Activated B cell treated with CpG ODN at 0.5 μM for 24 hours (primary cell): ENCODE measurements around the gene ZNF319. TPM values are rescaled to one million over a fixed set of nuclear protein-coding genes. Genes with fewer than 3 reads are reported as not detected.

Experiments used
- ATAC-seq: fragments of 200-7000 bp; cut with Tn5 transposase; one replicate; pipeline ENCODE4 v1.10.0; 2021; ENCODE audit warnings: low read depth, mild to moderate bottlenecking, moderate library complexity
- CTCF ChIA-PET: fragments of 350-600 bp; sonication (Branson Sonifier 250); formaldehyde crosslinking; loops from one replicate; lab custom pipeline; 2021; ENCODE audit warnings: antibody characterized with exemption; lab: Charles Lee
- POLR2A ChIA-PET: fragments of 350-600 bp; sonication (Branson Sonifier 250); formaldehyde crosslinking; loops from one replicate; lab custom pipeline; 2021; ENCODE audit warnings: antibody characterized with exemption; lab: Charles Lee
- DNase-seq: peaks from one replicate; pipeline ENCODE4 v3.0.0; 2022
- H3K27ac Mint-ChIP-seq: one replicate; pipeline ENCODE4 v1.8.0; 2020; ENCODE audit warnings: mixed read lengths
- H3K27me3 Mint-ChIP-seq: one replicate; pipeline ENCODE4 v1.8.0; 2021; ENCODE audit warnings: mixed read lengths
- H3K36me3 Mint-ChIP-seq: one replicate; pipeline ENCODE4 v1.8.0; 2021; ENCODE audit warnings: low read depth, mixed read lengths
- H3K4me1 Mint-ChIP-seq: one replicate; pipeline ENCODE4 v1.8.0; 2021; ENCODE audit warnings: mixed read lengths
- H3K4me3 Mint-ChIP-seq: one replicate; pipeline ENCODE4 v1.8.0; 2020; ENCODE audit warnings: mild to moderate bottlenecking, mixed read lengths
- H3K9me3 Mint-ChIP-seq: one replicate; pipeline ENCODE4 v1.8.0; 2020; ENCODE audit warnings: mixed read lengths
- CTCF ChIP-seq: fragments of 200-600 bp; IDR thresholded peaks from one replicate; pipeline ENCODE4 v1.8.0; 2022; ENCODE audit warnings: antibody characterized with exemption, mild to moderate bottlenecking
- intact Hi-C: fragments of 100-400 bp; cut with micrococcal nuclease; formaldehyde crosslinking; loops from one replicate; pipeline ENCODE4 v1.15.1; 2024
- total RNA-seq: library from RNA; stranded (reverse); gene quantifications from 2 replicates; pipeline ENCODE4 v1.2.3, GENCODE V29; 2022

ZNF319 gene
- total RNA-seq, 1 donor from 2014 or later, result 10.6 TPM

GRCh38 chr16:58043571-58044155 lies 43.2 kb upstream of the ZNF319 start:
- H3K36me3 Mint-ChIP-seq, result no peaks in the 10 kb centered on the region
- ATAC-seq (no peak), DNase-seq (no peak)
- H3K9me3 Mint-ChIP-seq, result no peaks in the 10 kb centered on the region
- ChIA-PET CTCF (no interaction called here), POLR2A (no interaction called here)
- H3K4me3 Mint-ChIP-seq, result no peak overlapping the region
- no peaks in the 10 kb centered on the region for H3K4me1 Mint-ChIP-seq
- H3K27me3 Mint-ChIP-seq, result no peaks in the 10 kb centered on the region
- intact Hi-C loops, result no loop called here
- TF ChIP-seq CTCF, result no peak
- no peak overlapping the region for H3K27ac Mint-ChIP-seq

- CTCF ChIA-PET, result no interaction called here
Observed at GRCh38 chr16:58042886-58043515, 42.5 kb upstream of the ZNF319 start.

GRCh38 chr16:58042001-58042885 lies 41.8 kb upstream of the ZNF319 start:
- DNase-seq, result no peak
- POLR2A ChIA-PET, result no interaction called here
- no peak overlapping the region for H3K27ac Mint-ChIP-seq
- ATAC-seq, result no peak
- H3K4me1 Mint-ChIP-seq, result no peaks in the 10 kb centered on the region
- intact Hi-C loops, result no loop called here
- H3K9me3 Mint-ChIP-seq, result no peaks in the 10 kb centered on the region
- no peak for TF ChIP-seq CTCF
- CTCF ChIA-PET, result no interaction called here
- no peak overlapping the region for H3K4me3 Mint-ChIP-seq
- H3K36me3 Mint-ChIP-seq, result no peaks in the 10 kb centered on the region
- H3K27me3 Mint-ChIP-seq, result no peaks in the 10 kb centered on the region

More at GRCh38 chr16:58042886-58043515, 42.5 kb upstream of the ZNF319 start:
- ATAC-seq (no peak), DNase-seq (no peak)
- no peak for TF ChIP-seq CTCF
- Mint-ChIP-seq H3K36me3 (no peaks in the 10 kb centered on the region), H3K27ac (no peak overlapping the region), H3K4me3 (no peak overlapping the region), H3K4me1 (no peaks in the 10 kb centered on the region), H3K27me3 (no peaks in the 10 kb centered on the region), H3K9me3 (no peaks in the 10 kb centered on the region)
- POLR2A ChIA-PET, result no interaction called here
- intact Hi-C loops, result no loop called here

GRCh38 chr16:58041628-58041955 lies 41.1 kb upstream of the ZNF319 start:
- POLR2A ChIA-PET, result no interaction called here
- H3K36me3 Mint-ChIP-seq, result no peaks in the 10 kb centered on the region
- no peak for ATAC-seq
- H3K4me1 Mint-ChIP-seq, result no peaks in the 10 kb centered on the region
- no peak for TF ChIP-seq CTCF
- H3K27me3 Mint-ChIP-seq, result no peaks in the 10 kb centered on the region
- intact Hi-C loops, result no loop called here
- DNase-seq, result no peak
- H3K27ac Mint-ChIP-seq, result no peak overlapping the region
- H3K4me3 Mint-ChIP-seq, result no peak overlapping the region
- H3K9me3 Mint-ChIP-seq, result no peaks in the 10 kb centered on the region
- CTCF ChIA-PET, result no interaction called here

- CTCF ChIA-PET, result no interaction called here
- no peak overlapping the region for H3K27ac Mint-ChIP-seq
Observed at GRCh38 chr16:58040945-58041627, 40.6 kb upstream of the ZNF319 start.

More at GRCh38 chr16:58040945-58041627, 40.6 kb upstream of the ZNF319 start:
- H3K4me3 Mint-ChIP-seq, result no peak overlapping the region
- H3K4me1 Mint-ChIP-seq, result no peaks in the 10 kb centered on the region
- POLR2A ChIA-PET, result no interaction called here
- no peaks in the 10 kb centered on the region for H3K36me3 Mint-ChIP-seq
- H3K9me3 Mint-ChIP-seq, result no peaks in the 10 kb centered on the region
- ATAC-seq (no peak), DNase-seq (no peak)
- no peaks in the 10 kb centered on the region for H3K27me3 Mint-ChIP-seq
- intact Hi-C loops, result no loop called here
- no peak for TF ChIP-seq CTCF
